GM18517 (cell line): ENCODE results near the gene SPTBN1.

Source experiments
- ATAC-seq: cut with Tn5 transposase; IDR thresholded peaks from one replicate; pipeline ENCODE4 v1.9.1; 2021; ENCODE audit warnings: mild to moderate bottlenecking, moderate library complexity; ENCODE audit not compliant: unreplicated experiment

SPTBN1 gene

DNA sequence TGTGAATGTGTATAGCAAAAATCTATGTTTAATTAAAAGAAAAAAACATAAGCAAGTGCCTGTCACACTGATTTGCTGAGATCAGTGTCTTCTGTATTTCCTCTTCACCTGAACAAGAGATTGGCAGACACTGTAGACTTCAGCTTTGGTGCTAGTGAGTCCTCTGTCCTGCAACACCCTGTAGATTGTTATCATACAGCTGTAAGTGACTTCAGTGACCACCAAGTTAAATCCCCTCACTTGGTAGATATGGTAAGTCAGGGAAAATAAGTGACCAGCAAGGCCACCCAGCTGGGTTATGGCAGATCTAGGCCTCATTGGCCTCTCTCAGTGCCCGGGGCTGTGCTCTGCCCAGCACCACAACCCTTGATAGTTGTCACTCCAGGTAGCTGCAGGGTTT lies 147.7 kb downstream of the SPTBN1 start:
- ATAC-seq, result no peak

DNA sequence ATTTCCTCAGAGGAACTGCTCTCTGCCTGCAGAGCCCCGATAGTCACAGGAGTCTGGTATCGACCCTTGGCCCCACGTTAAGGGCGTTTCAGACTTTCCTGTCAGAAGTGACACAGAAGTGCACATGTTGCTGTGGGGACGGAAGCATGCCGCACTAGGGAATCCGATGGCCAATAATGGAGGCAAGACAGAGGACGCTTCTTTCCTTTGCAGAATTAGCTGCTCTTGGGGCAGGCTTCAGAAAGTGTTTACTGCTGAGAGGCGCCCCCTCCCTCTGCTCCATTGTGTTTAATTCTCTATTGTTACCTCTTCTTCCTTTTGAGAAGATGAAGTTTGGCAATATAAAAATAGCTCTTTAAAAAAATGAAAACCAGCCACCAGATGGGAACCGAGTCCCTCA lies 148.7 kb downstream of the SPTBN1 start:
- no peak for ATAC-seq

DNA sequence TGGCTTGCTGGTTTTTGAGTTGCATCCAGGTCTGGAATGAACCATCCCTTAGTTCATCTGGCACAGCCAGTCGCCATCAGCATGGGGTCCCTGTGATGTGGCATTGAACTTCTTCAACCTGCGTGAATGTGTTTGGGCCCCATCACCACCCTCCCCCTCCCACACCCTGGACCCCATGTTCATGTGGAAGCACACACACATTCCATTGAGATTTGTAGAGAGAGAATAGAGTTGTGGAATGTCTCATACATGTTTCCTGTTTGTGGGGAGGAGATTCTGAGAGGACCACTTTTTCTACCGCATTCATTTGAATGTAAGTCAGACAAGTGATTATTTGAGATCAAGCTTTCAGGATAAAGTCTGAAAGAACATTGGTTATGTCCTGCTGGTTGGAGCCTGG lies 149.7 kb downstream of the SPTBN1 start:
- ATAC-seq, result no peak

DNA sequence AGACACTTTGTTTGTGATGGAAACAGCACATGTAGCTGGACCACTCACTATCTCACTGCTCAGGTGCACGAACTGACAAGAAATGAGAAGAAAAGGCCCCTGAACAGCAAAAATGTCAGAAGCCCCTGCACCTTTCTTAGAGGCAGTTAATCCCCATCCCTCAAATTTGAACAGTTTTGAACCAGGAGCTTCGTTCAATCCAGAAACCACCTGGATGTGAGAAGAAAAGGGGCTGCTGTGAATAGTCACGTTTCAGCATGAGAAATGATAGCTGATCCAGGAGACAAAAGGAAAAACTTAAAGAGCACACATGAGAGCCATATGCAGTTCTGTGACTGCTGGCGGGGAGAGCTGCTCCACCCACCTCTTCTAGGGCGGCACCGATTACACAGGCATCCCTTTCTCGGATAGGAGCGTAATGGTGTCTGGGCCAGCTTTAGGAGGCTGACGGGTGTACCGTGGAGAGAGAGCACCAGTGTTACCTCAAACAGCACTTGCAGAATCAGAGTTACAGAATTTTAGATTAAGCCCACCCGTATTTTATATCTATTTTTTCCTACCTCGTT lies 150.3 kb downstream of the SPTBN1 start:
- no peak for ATAC-seq

DNA sequence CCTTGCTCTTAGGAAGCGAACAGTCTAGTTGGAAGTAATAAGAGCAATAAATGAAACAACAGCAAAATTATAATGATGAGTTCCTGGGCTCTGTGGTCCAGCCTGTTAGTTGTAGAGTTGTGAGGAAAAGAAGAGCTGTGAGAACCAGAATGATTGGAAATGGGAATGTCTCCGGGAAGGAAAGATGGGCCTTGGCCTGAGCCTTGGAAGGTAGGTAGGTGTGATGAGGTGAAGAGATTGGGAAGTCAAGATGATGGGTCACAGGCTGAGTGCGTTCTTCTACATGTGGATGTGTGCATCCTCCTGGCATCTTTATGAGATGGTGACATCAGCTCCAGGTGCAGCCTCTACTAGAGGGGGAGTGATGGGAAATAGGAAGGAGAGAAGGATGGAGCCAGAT lies 152.1 kb downstream of the SPTBN1 start:
- no peak for ATAC-seq

DNA sequence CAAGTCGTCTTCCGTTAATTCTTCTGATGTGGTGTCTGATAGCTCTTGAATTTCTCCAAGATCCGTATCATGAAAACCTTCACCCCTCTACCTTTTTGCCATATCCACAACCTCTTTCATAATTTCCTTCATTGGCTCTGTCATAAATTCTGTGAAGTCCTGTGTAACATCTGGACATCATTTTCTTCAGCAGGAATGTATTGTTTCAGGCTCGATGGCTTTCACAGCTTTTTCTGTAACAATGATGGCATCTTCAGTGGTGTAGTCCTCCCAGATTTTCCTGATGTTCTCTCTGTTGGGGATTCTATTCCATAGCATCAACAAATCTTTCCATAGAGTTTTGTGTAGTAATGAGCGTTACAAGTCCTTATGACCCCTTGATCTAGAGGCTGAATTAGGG lies 153.1 kb downstream of the SPTBN1 start:
- no peak for ATAC-seq

DNA sequence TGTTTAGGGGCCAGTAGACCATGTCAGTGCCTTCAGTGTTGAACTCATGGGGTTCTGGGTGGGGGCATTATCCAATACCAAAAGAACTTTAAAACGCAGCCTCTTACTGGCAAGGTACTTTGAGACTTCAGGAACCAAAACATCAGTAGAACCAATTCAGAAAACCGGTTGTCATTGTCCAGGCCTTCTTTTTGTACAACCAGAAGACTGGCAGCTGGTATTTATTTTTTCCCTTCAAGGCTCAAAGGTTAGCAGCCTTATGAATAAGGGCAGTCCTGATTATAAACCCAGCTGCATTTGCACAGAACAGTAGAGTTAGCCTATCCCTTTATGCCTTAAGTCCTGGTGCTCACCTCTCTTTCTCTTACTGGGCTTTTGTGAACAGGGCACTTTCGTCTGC lies 153.5 kb downstream of the SPTBN1 start:
- ATAC-seq, result no peak

DNA sequence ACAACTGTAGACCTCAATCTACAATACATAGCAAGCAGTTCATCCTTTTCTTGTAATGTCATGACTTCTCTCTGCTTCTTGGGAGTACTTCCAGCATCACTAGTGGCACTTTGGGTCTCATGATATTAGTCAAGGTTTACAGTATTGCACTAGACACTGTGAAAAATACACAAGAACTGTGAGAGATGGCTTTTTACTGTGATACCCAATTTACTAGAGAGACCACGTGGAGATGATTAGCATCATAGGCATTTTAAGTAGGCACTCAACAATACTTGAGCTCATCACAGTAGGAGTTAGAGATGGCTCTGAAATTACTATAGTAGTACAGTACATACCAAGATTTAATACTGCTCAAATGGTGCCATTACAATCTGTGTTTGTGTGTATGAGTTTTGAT lies 154.6 kb downstream of the SPTBN1 start:
- no peak for ATAC-seq

DNA sequence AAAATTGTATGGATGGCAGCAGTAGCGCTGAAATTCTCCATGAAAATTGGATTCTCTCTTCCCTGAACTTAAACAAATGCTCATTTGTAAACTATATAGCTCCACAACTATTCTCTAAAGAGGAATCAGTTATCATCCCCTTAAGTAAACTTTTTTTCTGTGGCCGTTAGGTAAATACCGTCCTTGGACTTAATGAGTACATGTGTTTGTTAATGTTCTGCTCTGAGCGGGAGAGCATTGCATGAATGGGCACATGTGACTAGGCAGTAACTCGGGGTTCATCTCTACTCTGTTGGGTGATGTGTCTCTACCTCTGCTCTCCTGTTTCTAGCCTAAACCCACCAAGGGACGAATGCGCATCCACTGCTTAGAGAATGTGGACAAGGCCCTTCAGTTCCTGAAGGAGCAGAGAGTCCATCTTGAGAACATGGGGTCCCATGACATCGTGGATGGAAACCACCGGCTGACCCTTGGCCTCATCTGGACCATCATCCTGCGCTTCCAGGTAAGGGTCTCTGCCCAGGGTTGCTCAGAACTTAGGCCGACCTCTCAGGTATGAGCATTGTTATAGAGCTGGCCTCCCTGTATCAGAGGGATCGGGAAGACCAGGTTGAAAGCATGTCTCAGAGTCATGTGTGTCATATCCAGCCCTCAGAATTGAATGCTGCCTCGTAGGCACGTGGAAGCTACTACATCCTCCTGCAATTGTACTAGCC lies 155.9 kb downstream of the SPTBN1 start:
- no peak for ATAC-seq

DNA sequence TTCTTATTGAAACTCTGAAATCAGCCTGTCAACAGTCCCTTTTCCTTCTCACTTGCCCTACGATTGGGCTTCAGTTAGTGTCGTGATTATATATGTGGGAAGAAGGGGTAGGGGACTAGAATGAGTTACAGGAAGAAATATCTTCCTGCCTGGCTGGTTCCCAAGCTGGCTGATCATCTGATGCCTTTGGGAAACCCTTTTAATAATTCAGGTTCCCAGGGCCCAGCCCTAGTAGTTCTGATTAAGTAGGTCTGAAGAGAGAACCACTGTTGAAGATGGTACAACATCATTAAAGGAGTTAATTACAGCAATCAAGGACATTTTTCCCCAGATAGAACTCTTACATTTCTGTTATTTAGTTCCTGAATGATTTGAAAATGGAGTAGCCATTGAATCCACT lies 157.3 kb downstream of the SPTBN1 start:
- no peak for ATAC-seq

DNA sequence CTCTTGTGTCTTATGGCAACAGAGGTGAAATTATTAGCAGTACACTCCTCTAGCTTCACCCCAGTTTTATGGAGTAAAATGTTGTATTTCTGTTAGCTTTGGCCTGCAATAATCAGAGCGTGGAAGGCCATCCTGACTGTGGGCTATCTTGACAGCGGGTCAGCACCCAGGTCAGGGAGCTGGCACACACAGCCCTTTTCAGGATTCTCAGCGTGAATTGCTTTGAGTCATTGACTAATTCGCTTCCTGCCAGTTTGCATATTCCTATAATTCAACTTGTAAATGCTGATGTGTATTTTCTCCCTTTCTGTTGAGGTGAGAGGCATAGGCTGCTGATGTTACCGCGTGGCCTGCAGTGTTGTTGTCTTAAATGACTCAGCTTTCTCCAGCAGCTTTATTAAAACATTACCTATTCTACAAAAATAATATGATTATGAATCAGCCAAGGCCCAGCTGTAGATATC lies 157.7 kb downstream of the SPTBN1 start:
- ATAC-seq, result peak; percentile 52

DNA sequence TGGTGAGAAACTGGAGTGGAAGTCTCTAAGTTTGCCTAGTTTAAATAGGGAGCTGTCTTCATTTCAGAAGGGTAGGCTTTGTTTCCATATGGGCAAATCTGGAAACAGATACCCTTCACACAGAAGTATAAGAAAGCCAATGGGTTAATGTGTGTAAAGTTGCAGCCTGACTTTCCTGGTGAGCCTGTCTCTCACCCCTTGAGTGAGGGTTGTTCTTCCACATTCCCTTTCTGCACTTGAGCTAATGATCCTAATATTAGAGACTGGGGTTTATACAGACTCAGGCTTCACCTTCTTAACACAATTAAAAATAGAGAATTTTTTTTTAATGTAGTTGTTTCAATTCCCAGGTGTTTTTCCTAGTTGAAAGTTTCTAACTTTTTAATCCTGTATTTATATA lies 158.7 kb downstream of the SPTBN1 start:
- ATAC-seq, result no peak

GRCh38 chr2:54615832-54616534 lies 159.9 kb downstream of the SPTBN1 start:
- ATAC-seq, result no peak

DNA sequence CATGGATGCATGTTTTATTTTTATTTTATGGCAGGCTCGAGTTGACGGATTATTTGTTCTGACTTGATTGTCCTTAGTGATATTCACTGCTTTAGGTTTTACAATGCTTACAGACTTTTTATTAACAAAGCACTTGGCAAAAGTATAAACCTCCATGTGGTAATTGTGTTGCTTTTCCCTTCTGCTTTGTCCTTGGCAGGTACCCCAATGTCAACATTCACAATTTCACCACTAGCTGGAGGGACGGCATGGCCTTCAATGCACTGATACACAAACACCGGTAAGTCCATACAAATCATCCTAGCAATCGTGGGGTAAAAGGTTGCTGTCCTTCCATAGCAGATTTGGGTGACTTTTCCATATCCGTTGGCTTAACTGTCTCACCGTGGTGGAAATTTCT lies 161.3 kb downstream of the SPTBN1 start:
- ATAC-seq, result no peak

DNA sequence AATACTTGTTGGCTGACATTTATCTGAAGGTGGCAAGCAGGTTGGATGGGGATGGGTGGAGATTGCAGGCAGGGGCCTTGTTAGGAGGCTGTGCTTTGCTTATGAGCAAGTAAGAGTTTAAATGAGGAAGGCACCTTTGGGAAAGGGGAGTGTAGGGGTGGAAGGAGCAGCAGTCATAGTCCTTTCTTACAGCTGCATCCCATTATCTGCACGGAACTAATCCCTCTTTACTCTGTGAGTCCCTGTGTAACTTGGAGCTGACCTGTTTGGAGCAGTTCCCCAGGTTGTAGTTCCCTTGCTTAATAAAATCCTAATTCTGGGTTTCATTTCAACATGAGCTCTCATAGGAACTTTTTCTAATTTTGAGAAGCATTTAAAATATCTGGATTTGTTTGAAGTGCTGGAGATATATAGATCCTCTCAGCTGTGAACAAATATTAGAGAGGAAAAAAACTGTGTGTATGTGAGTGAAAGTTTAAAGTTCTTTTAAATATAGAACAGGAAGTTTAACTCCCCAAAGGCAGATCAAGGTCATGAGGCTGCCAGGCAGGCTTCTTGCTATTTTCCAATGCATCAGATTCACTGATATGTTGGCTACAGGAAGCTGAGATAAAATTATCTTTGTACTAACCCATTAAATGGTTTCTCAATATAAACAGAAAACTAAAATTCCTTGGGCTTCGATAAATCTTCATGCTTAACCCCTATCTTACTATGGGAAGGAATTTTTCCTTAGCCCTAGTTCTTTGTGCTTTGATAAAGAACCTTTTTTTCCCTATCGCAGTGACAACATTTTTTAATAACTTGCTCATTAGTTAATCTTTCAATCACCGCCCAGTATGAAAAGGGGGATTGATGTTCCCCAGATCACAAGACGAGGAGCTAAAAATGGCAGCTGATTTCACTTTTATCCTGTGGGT lies 162.8 kb downstream of the SPTBN1 start:
- no peak for ATAC-seq

- ATAC-seq, result no peak
These were observed 163.6 kb downstream of the SPTBN1 start for GRCh38 chr2:54619660-54620231.

DNA sequence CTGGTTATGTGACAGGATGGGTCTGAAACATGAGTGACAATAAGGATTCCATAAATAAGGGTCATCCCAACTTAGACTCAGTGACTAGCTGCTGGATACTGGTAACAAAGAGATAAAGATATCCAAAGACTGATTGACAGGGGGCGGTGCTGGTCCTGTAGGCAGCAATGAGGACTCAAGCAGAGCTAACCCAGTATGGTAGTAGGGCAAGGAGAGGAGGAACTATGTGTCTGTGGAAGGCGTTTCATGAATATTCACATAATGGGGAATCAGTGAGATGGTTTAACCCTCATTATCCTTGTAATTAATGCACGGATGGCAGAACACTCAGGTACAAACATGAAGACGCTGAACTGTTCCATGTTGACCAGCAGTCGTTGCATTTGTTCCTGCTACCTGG lies 164.8 kb downstream of the SPTBN1 start:
- no peak for ATAC-seq

- ATAC-seq, result no peak
These were observed 168.5 kb downstream of the SPTBN1 start for GRCh38 chr2:54624591-54625071.

GRCh38 chr2:54626131-54626530 lies 170.0 kb downstream of the SPTBN1 start:
- ATAC-seq, result no peak

GRCh38 chr2:54626884-54627283 lies 170.8 kb downstream of the SPTBN1 start:
- ATAC-seq, result no peak

DNA sequence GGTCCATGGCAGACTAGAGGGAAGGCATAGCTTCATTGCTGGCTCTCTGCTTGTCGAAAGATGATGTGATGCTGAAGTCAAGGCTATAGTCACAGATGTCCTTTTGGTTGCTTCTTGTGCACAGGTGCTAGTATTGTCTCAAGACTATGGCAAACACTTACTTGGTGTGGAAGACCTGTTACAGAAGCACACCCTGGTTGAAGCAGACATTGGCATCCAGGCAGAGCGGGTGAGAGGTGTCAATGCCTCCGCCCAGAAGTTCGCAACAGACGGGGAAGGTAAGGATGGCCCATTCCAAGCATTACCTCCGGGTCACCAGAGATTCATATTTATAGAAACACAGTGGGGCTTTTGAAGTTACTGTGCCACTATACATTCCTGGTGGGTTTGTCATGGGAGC lies 171.8 kb downstream of the SPTBN1 start:
- ATAC-seq, result no peak
